CD4-positive, alpha-beta memory T cell (primary cell): ENCODE results near the gene FAM89A. TPM values are rescaled to one million over a fixed set of nuclear protein-coding genes. Genes with fewer than 3 reads are reported as not detected.
A peak's percentile ranks its signal among the peaks of the same experiment; 100 is the strongest.

Experiments used
- CTCF ChIA-PET: fragments of 350-600 bp; sonication (Branson Sonifier 250); formaldehyde crosslinking; loops from one replicate; lab custom pipeline; 2021; ENCODE audit warnings: inconsistent platforms; ENCODE audit not compliant: partially characterized antibody; lab: Charles Lee
- POLR2A ChIA-PET: fragments of 350-600 bp; sonication (Branson Sonifier 250); formaldehyde crosslinking; loops from one replicate; lab custom pipeline; 2021; ENCODE audit not compliant: partially characterized antibody; lab: Charles Lee
- DNase-seq, 5 donors: peaks; one replicate each; pipeline versions ENCODE4 v3.0.0 to v3.0.0-alpha.2; 2020 to 2022; ENCODE audit warnings: mixed read lengths in 1 of 5
- H3K27ac ChIP-seq: one replicate; pipeline ENCODE4 v1.7.0; 2013; ENCODE audit warnings: low read depth, low read length
- H3K27me3 ChIP-seq: 2 replicates; pipeline ENCODE4 v1.7.0; 2013; ENCODE audit warnings: mild to moderate bottlenecking, low read length, moderate library complexity; ENCODE audit not compliant: insufficient read depth
- H3K36me3 ChIP-seq: 2 replicates; pipeline ENCODE4 v1.7.0; 2013; ENCODE audit warnings: mild to moderate bottlenecking, low read length, moderate library complexity; ENCODE audit not compliant: insufficient read depth
- H3K4me1 ChIP-seq: 2 replicates; pipeline ENCODE4 v1.7.0; 2013; ENCODE audit warnings: mild to moderate bottlenecking, low read length, moderate library complexity; ENCODE audit not compliant: insufficient read depth
- H3K4me3 ChIP-seq, 2 donors: one replicate each; pipeline ENCODE4 v1.7.0; 2013; ENCODE audit warnings: low read length in 2 of 2, mild to moderate bottlenecking in 1 of 2
- H3K9me3 ChIP-seq, 2 donors: one replicate each; pipeline ENCODE4 v1.7.0; 2013; ENCODE audit warnings: low read length in 2 of 2, control low read depth in 1 of 2; ENCODE audit not compliant: control insufficient read depth in 1 of 2
- H3K27ac Mint-ChIP-seq, 7 donors: one replicate each; pipeline ENCODE4 v1.8.0; 2020 to 2021; ENCODE audit warnings: mixed read lengths in 7 of 7, mild to moderate bottlenecking in 6 of 7, inconsistent platforms in 3 of 7, moderate library complexity in 3 of 7
- H3K27me3 Mint-ChIP-seq, 2 donors: one replicate each; pipeline ENCODE4 v1.8.0; 2020 to 2021; ENCODE audit warnings: mixed read lengths in 2 of 2
- H3K36me3 Mint-ChIP-seq, 2 donors: one replicate each; pipeline ENCODE4 v1.8.0; 2020 to 2021; ENCODE audit warnings: mixed read lengths in 2 of 2, inconsistent platforms in 1 of 2, mild to moderate bottlenecking in 1 of 2
- H3K4me1 Mint-ChIP-seq, 4 donors: one replicate each; pipeline ENCODE4 v1.8.0; 2020 to 2021; ENCODE audit warnings: mixed read lengths in 4 of 4, mild to moderate bottlenecking in 1 of 4
- H3K4me3 Mint-ChIP-seq, 8 donors: one replicate each; pipeline ENCODE4 v1.8.0; 2020 to 2021; ENCODE audit warnings: mixed read lengths in 8 of 8, mild to moderate bottlenecking in 7 of 8, moderate library complexity in 6 of 8, inconsistent platforms in 3 of 8
- H3K9me3 Mint-ChIP-seq, 8 donors: one replicate each; pipeline ENCODE4 v1.8.0; 2020 to 2021; ENCODE audit warnings: mixed read lengths in 8 of 8, mild to moderate bottlenecking in 5 of 8, inconsistent platforms in 3 of 8, moderate library complexity in 1 of 8
- intact Hi-C: fragments of 100-400 bp; cut with micrococcal nuclease; formaldehyde crosslinking; loops from one replicate; pipeline ENCODE4 v1.15.1; 2023
- polyA plus RNA-seq, 2 donors: library from polyadenylated mRNA; unstranded; fragments of 300-500 nt; fragmentation: Illumina TruSeq; gene quantifications; one replicate each; pipeline ENCODE4 v1.2.3, GENCODE V29; 2021
- total RNA-seq, 2 experiments: library from RNA; stranded (reverse); gene quantifications; one replicate each; pipeline ENCODE4 v1.2.3, GENCODE V29; 2021

The FAM89A gene
- total and polyA plus RNA-seq, 4 experiments from 2014 or later: 6.5 to 8.7 (median 8.1) TPM

- ChIA-PET POLR2A (no interaction called here), CTCF (interaction anchor here (1.0 kb wide), 1 partner anchor 64 kb away, joined by 3 read pairs; no protein-coding TSS in a partner anchor)
- H3K9me3 ChIP-seq: no peaks in the 10 kb centered on the region
- DNase-seq: no peak
- peaks cover 23% of the 10 kb centered on the region for H3K4me1 ChIP-seq
- intact Hi-C loops: no loop called here
- no peaks in the 10 kb centered on the region for H3K27me3 ChIP-seq
- peaks cover 4% of the 10 kb centered on the region for H3K36me3 ChIP-seq
- H3K4me3 ChIP-seq: no peak overlapping the region
- no peak overlapping the region for H3K4me3 Mint-ChIP-seq
- no peak overlapping the region for H3K27ac Mint-ChIP-seq
- H3K9me3 Mint-ChIP-seq: no peaks in the 10 kb centered on the region
- no peaks in the 10 kb centered on the region for H3K27me3 Mint-ChIP-seq
- H3K27ac ChIP-seq: no peak overlapping the region
- peaks cover 8 to 23% of the 10 kb centered on the region in 2 donors for H3K36me3 Mint-ChIP-seq
- peaks cover 2 to 24% (median 17%) of the 10 kb centered on the region in 4 donors for H3K4me1 Mint-ChIP-seq
These were observed 57.4 kb downstream of the FAM89A start for GRCh38 chr1:230982696-230983095.

GRCh38 chr1:230979952-230980351 lies 60.1 kb downstream of the FAM89A start:
- no peaks in the 10 kb centered on the region for H3K27me3 ChIP-seq
- Mint-ChIP-seq H3K4me3 (peak overlapping the region in 6 of 8 donors; percentile 93 to 98 (median 97)), H3K9me3 (no peaks in the 10 kb centered on the region), H3K4me1 (peaks cover 24 to 34% (median 32%) of the 10 kb centered on the region in 4 donors), H3K27me3 (no peaks in the 10 kb centered on the region), H3K27ac (peak overlapping the region in 3 of 7 donors; percentile 90 to 97 (median 96)), H3K36me3 (peaks cover 7 to 32% of the 10 kb centered on the region in 2 donors)
- no peaks in the 10 kb centered on the region for H3K9me3 ChIP-seq
- H3K4me3 ChIP-seq: peak overlapping the region in 1 of 2 donors; percentile 86
- DNase-seq: peak in 4 of 5 donors; percentile 21 to 34 (median 28)
- POLR2A ChIA-PET: interaction anchor here (0.7 to 3.1 kb wide), 5 partner anchors 11 to 442 kb away, joined by 3 to 15 read pairs (median 4); no protein-coding TSS in a partner anchor
- peaks cover 7% of the 10 kb centered on the region for H3K36me3 ChIP-seq
- CTCF ChIA-PET: interaction anchor here (1.1 to 2.0 kb wide), 9 partner anchors 9 to 229 kb away, joined by 3 to 19 read pairs (median 8); no protein-coding TSS in a partner anchor
- intact Hi-C loops: loop anchor here (1.0 to 5.0 kb wide), 7 partner anchors 43 to 442 kb away; partner anchors contain the start of genes COG2, EGLN1 and SPRTN
- H3K4me1 ChIP-seq: peaks cover 47% of the 10 kb centered on the region
- peak overlapping the region; percentile 69 for H3K27ac ChIP-seq

GRCh38 chr1:230979389-230979716 lies 60.7 kb downstream of the FAM89A start:
- peak overlapping the region in 6 of 8 donors; percentile 93 to 98 (median 97) for H3K4me3 Mint-ChIP-seq

GRCh38 chr1:230978491-230979388 lies 61.3 kb downstream of the FAM89A start, which contains the start of the genes ARV1 and TTC13:
Gene ARV1 (plus strand): TSS chr1:230979094. CDS start chr1:230979106, 12 bp downstream.
Gene TTC13 (minus strand): TSS chr1:230978861. CDS start chr1:230978830, 31 bp downstream.
- H3K27me3 ChIP-seq: no peaks in the 10 kb centered on the region
- peak within 1 kb of the TSS; percentile 69 for H3K27ac ChIP-seq
- H3K4me3 Mint-ChIP-seq: peak within 1 kb of the TSS; percentile 94 to 100 (median 98)
- ChIA-PET POLR2A (interaction anchor here (0.6 to 3.1 kb wide), 14 partner anchors 10 to 443 kb away, joined by 3 to 15 read pairs (median 4); partner anchors contain the start of genes COG2, FAM89A and GNPAT), CTCF (interaction anchor here (0.6 to 2.1 kb wide), 16 partner anchors 8 to 337 kb away, joined by 3 to 19 read pairs (median 5); partner anchors contain the start of gene COG2)
- peak; percentile 95 to 97 (median 96) for DNase-seq
- H3K9me3 ChIP-seq: no peaks in the 10 kb centered on the region
- no peaks in the 10 kb centered on the region for H3K27me3 Mint-ChIP-seq
- peaks cover 7% of the 10 kb centered on the region for H3K36me3 ChIP-seq
- peak within 1 kb of the TSS; percentile 66 to 86 for H3K4me3 ChIP-seq
- peak within 1 kb of the TSS; percentile 92 to 100 (median 97) for H3K27ac Mint-ChIP-seq
- no peaks in the 10 kb centered on the region for H3K9me3 Mint-ChIP-seq
- peaks cover 7 to 29% of the 10 kb centered on the region in 2 donors for H3K36me3 Mint-ChIP-seq
- intact Hi-C loops: loop anchor here (1.0 to 5.0 kb wide), 10 partner anchors 41 to 550 kb away; partner anchors contain the start of genes COG2, EGLN1, FAM89A and GNPAT
- peaks cover 34 to 41% (median 38%) of the 10 kb centered on the region in 4 donors for H3K4me1 Mint-ChIP-seq
- H3K4me1 ChIP-seq: peaks cover 59% of the 10 kb centered on the region

More at GRCh38 chr1:230979389-230979716, 60.7 kb downstream of the FAM89A start:
- peaks cover 7 to 32% of the 10 kb centered on the region in 2 donors for H3K36me3 Mint-ChIP-seq
- intact Hi-C loops: loop anchor here (1.0 to 5.0 kb wide), 7 partner anchors 42 to 443 kb away; partner anchors contain the start of genes COG2, EGLN1 and SPRTN
- H3K9me3 Mint-ChIP-seq: no peaks in the 10 kb centered on the region
- H3K36me3 ChIP-seq: peaks cover 7% of the 10 kb centered on the region
- H3K27ac Mint-ChIP-seq: peak overlapping the region in 3 of 7 donors; percentile 90 to 97 (median 96)
- peaks cover 28 to 38% (median 34%) of the 10 kb centered on the region in 4 donors for H3K4me1 Mint-ChIP-seq
- H3K27ac ChIP-seq: peak overlapping the region; percentile 69
- peaks cover 53% of the 10 kb centered on the region for H3K4me1 ChIP-seq
- no peak for DNase-seq
- CTCF ChIA-PET: interaction anchor here (0.8 to 2.1 kb wide), 14 partner anchors 9 to 338 kb away, joined by 3 to 19 read pairs (median 6); partner anchors contain the start of gene COG2
- H3K4me3 ChIP-seq: peak overlapping the region; percentile 48 to 86
- H3K9me3 ChIP-seq: no peaks in the 10 kb centered on the region
- no peaks in the 10 kb centered on the region for H3K27me3 Mint-ChIP-seq
- no peaks in the 10 kb centered on the region for H3K27me3 ChIP-seq
- POLR2A ChIA-PET: interaction anchor here (0.6 to 3.1 kb wide), 10 partner anchors 10 to 442 kb away, joined by 3 to 15 read pairs (median 4); partner anchors contain the start of genes COG2, FAM89A and GNPAT

- Histone ChIP-seq H3K27ac (peak overlapping the region; percentile 69), H3K4me3 (peak overlapping the region; percentile 66 to 86), H3K4me1 (peaks cover 67% of the 10 kb centered on the region), H3K36me3 (peaks cover 7% of the 10 kb centered on the region), H3K27me3 (no peaks in the 10 kb centered on the region), H3K9me3 (no peaks in the 10 kb centered on the region)
- Mint-ChIP-seq H3K4me3 (peak overlapping the region; percentile 91 to 100 (median 96)), H3K36me3 (peaks cover 7 to 29% of the 10 kb centered on the region in 2 donors), H3K27ac (peak overlapping the region; percentile 92 to 100 (median 97)), H3K9me3 (no peaks in the 10 kb centered on the region), H3K4me1 (peaks cover 42 to 47% (median 43%) of the 10 kb centered on the region in 4 donors), H3K27me3 (no peaks in the 10 kb centered on the region)
- DNase-seq: peak in 2 of 5 donors; percentile 24 to 58
- intact Hi-C loops: loop anchor here (1.0 to 5.0 kb wide), 8 partner anchors 41 to 550 kb away; partner anchors contain the start of genes EGLN1, FAM89A, GNPAT and SPRTN
- CTCF ChIA-PET: interaction anchor here (0.6 to 2.1 kb wide), 12 partner anchors 45 to 335 kb away, joined by 4 to 19 read pairs (median 6); partner anchors contain the start of gene COG2
- POLR2A ChIA-PET: interaction anchor here (1.0 to 3.1 kb wide), 10 partner anchors 9 to 360 kb away, joined by 3 to 15 read pairs (median 4); partner anchors contain the start of genes COG2, EXOC8, FAM89A and SPRTN
These were observed 62.1 kb downstream of the FAM89A start for GRCh38 chr1:230977761-230978490.
